ENCODE measurements around the gene CDK5RAP1.

DNA sequence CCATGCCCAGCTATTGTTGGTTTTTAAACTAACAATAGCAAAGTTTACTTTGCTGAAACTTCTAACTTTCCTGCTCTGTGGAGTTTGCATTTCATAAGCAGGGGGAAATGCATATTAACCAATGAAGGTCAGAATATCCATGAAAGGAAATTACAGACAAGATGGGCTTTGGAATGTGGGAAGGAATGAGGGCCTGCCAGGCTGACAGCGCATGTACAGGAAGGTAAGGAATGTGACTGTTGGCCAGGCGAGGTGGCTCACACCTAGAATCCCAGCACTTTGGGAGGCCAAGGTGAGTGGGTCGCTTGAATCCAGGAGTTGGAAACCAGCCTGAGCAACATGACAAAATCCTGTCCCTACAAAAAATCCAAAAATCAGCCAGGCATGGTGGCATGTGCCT lies 49.6 kb downstream of the CDK5RAP1 start:
- TF ChIP-seq EZH2 (IDR thresholded peaks at IDR 0.05; ENCODE audit: insufficient read depth, poor library complexity, severe bottlenecking) (no peak), EZH2phosphoT487 (IDR thresholded peaks at IDR 0.05; ENCODE audit: insufficient read depth, low read depth) (no peak)

Data from GM23248 (cell line).